OCI-LY3 (cell line): ENCODE results near the gene KCNRG.
"Not testable (repeated sequence)": the region's sequence is repeated elsewhere in the genome, so short reads cannot be mapped to it uniquely, and the experiment has no call there.

Source experiments
- H2AFZ ChIP-seq: fragments of 200-600, 300-600 bp; shearing (Covaris generic); 2 replicates; pipeline ENCODE4 v1.6.0; 2014; ENCODE audit warnings: antibody characterized with exemption, low read depth, low read length
- H3K27ac ChIP-seq: fragments of 200-600, 300-600 bp; sonication (generic); 2 replicates; pipeline ENCODE4 v1.5.1; 2014; ENCODE audit warnings: mild to moderate bottlenecking, low read length, moderate library complexity, mixed read lengths
- H3K27me3 ChIP-seq: fragments of 200-600, 300-600 bp; sonication (generic); 2 replicates; pipeline ENCODE4 v1.6.1; 2014; ENCODE audit warnings: low read depth, low read length, mixed read lengths
- H3K36me3 ChIP-seq: fragments of 200-600, 300-600 bp; sonication (generic); replicated peaks from 2 replicates; pipeline ENCODE3; 2014; ENCODE audit warnings: low read depth, low read length, mixed read lengths
- H3K4me1 ChIP-seq: fragments of 300-600, 200-600 bp; sonication (generic); 2 replicates; pipeline ENCODE4 v1.6.1; 2014; ENCODE audit warnings: low read length, mixed read lengths
- H3K4me2 ChIP-seq: fragments of 200-600, 300-600 bp; sonication (generic); 2 replicates; pipeline ENCODE4 v1.6.1; 2014; ENCODE audit warnings: low read length, mixed read lengths
- H3K4me3 ChIP-seq: fragments of 300-600, 200-600 bp; sonication (generic); 2 replicates; pipeline ENCODE4 v1.5.1; 2014; ENCODE audit warnings: antibody characterized with exemption, mild to moderate bottlenecking, low read length, moderate library complexity
- H3K79me2 ChIP-seq: fragments of 300-600, 200-600 bp; shearing (Covaris generic); 2 replicates; pipeline ENCODE4 v1.6.1; 2014; ENCODE audit warnings: mild to moderate bottlenecking, low read length, mixed read lengths
- H3K9ac ChIP-seq: fragments of 300-600, 200-600 bp; shearing (Covaris generic); 2 replicates; pipeline ENCODE4 v1.6.0; 2014; ENCODE audit warnings: mild to moderate bottlenecking, low read length, moderate library complexity
- H3K9me3 ChIP-seq: fragments of 200-600, 300-600 bp; shearing (Covaris generic); 2 replicates; pipeline ENCODE4 v1.6.1; 2014; ENCODE audit warnings: low read length, mixed read lengths; ENCODE audit not compliant: insufficient read depth
- H4K20me1 ChIP-seq: fragments of 200-600, 300-600 bp; sonication (generic); 2 replicates; pipeline ENCODE4 v1.6.1; 2016; ENCODE audit warnings: low read length, mixed read lengths; ENCODE audit not compliant: insufficient read depth
- EZH2phosphoT487 ChIP-seq: fragments of 200-600 bp; shearing (Covaris generic); IDR thresholded peaks from 2 replicates; pipeline ENCODE4 v1.6.1; 2018; ENCODE audit warnings: antibody characterized with exemption, mixed run types, low read depth
- TF ChIP-seq, protein P1 (sequence below): fragments of 200-600, 300-600 bp; sonication (generic); IDR thresholded peaks from 2 replicates; pipeline ENCODE4 v1.5.1; 2014; ENCODE audit warnings: antibody characterized with exemption, low read length, low read depth

Gene KCNRG

DNA sequence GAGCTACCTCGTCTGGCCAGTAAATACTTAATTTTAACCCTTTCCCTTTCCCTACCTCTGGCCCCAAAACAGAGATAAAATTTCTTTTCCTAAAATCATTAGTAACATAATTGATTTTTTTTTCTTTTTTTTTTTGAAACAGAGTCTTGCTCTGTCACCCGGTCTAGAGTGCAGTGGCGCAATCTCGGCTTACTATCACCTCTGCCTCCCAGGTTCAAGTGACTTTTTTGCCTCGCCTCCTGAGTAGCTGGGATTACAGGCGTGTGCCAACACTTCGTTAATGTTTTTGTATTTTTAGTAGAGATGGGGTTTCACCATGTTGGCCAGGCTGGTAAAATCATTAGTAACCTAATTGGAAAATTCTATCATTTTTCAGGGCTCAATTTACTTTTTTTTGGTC lies 28.8 kb upstream of the KCNRG start:
- Histone ChIP-seq H3K4me3 (no peak overlapping the region), H3K9ac (no peak overlapping the region), H3K27ac (no peak overlapping the region), H4K20me1 (no peaks in the 10 kb centered on the region), H3K9me3 (no peaks in the 10 kb centered on the region), H3K4me2 (no peak overlapping the region), H3K27me3 (no peaks in the 10 kb centered on the region), H2AFZ (no peak overlapping the region), H3K4me1 (peaks cover 15% of the 10 kb centered on the region), H3K79me2 (no peaks in the 10 kb centered on the region), H3K36me3 (no peaks in the 10 kb centered on the region)
- TF ChIP-seq, protein P1, sequence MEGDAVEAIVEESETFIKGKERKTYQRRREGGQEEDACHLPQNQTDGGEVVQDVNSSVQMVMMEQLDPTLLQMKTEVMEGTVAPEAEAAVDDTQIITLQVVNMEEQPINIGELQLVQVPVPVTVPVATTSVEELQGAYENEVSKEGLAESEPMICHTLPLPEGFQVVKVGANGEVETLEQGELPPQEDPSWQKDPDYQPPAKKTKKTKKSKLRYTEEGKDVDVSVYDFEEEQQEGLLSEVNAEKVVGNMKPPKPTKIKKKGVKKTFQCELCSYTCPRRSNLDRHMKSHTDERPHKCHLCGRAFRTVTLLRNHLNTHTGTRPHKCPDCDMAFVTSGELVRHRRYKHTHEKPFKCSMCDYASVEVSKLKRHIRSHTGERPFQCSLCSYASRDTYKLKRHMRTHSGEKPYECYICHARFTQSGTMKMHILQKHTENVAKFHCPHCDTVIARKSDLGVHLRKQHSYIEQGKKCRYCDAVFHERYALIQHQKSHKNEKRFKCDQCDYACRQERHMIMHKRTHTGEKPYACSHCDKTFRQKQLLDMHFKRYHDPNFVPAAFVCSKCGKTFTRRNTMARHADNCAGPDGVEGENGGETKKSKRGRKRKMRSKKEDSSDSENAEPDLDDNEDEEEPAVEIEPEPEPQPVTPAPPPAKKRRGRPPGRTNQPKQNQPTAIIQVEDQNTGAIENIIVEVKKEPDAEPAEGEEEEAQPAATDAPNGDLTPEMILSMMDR: no peak
- no peak for TF ChIP-seq EZH2phosphoT487

DNA sequence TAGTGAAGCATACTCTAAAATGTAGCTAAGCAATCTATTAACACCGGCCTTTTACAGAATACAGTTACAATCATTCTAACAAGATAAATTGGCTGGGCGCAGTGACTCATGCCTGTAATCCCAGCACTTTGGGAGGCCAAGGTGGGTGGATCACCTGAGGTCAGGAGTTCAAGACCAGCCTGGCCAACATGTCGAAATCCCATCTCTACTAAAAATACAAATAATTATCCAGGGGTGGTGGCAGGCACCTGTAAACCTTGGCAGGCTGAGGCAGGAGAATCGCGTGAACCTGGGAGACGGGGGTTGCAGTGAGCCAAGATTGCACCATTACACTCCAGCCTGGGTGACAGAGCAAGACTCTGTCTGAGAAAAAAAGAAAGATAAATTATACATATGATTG lies 24.6 kb upstream of the KCNRG start:
- not testable (repeated sequence) for H3K4me2 ChIP-seq, H4K20me1 ChIP-seq, H3K36me3 ChIP-seq, H2AFZ ChIP-seq, H3K79me2 ChIP-seq, H3K9me3 ChIP-seq, H3K27ac ChIP-seq, H3K9ac ChIP-seq, H3K4me3 ChIP-seq, H3K27me3 ChIP-seq
- H3K4me1 ChIP-seq: peaks cover 20% of the 10 kb centered on the region

DNA sequence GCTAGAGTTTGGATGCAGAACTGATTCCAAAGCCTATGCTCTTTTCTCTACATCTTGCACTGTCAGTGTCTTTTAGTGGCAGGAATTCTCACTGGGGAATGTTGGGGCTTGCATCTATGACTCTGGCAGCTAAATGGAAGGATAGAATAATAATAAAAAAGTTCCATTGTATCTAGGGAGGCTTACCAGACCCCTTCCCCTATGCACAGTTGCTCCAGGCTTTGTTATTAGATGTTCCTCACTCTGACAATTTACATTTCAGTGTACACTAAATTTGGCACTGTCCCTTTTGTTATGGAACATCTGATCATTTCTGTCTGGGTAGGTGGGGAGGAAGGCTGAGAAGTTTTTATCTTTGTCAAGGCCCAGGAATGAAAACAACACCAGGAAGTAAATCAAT lies 22.1 kb upstream of the KCNRG start:
- Histone ChIP-seq H3K4me1 (peaks cover 25% of the 10 kb centered on the region), H2AFZ (no peak overlapping the region), H3K4me3 (no peak overlapping the region), H3K27me3 (no peaks in the 10 kb centered on the region), H3K36me3 (peaks cover under 1% of the 10 kb centered on the region), H3K79me2 (peaks cover 7% of the 10 kb centered on the region), H3K9me3 (no peaks in the 10 kb centered on the region), H3K4me2 (no peak overlapping the region), H3K27ac (no peak overlapping the region), H3K9ac (no peak overlapping the region), H4K20me1 (0 out of 2 replicates have a peak, but pooled peaks cover under 1% of the 10 kb centered on the region)
- TF ChIP-seq EZH2phosphoT487: no peak
- TF ChIP-seq, protein P1: no peak

DNA sequence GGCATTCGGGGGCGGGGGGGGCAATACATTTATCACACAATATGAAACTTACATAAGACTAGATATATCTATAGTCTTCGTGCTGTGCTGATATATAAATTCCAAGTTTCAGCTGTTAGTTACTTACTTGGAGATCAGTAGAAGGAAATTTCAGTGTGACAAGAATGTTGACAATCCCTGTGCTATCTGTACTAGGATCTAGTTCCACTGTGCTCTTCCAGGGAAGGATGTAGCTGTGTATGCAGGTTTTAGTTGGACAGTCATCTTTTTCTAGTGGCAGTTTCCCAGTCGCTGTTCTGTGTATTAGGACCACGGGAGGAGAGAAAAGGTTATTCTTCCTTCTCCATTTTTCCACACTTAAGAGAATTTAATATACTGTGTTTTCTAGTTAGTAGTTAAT lies 21.6 kb upstream of the KCNRG start:
- H2AFZ ChIP-seq: no peak overlapping the region
- H3K27ac ChIP-seq: no peak overlapping the region
- H3K4me3 ChIP-seq: no peak overlapping the region
- H3K27me3 ChIP-seq: no peaks in the 10 kb centered on the region
- no peak overlapping the region for H3K4me2 ChIP-seq
- H3K9ac ChIP-seq: no peak overlapping the region
- H3K79me2 ChIP-seq: peaks cover 13% of the 10 kb centered on the region
- peaks cover 4% of the 10 kb centered on the region for H3K36me3 ChIP-seq
- peaks cover 24% of the 10 kb centered on the region for H3K4me1 ChIP-seq
- H3K9me3 ChIP-seq: no peaks in the 10 kb centered on the region
- no peak for TF ChIP-seq EZH2phosphoT487
- TF ChIP-seq, protein P1: no peak
- 0 out of 2 replicates have a peak, but pooled peaks cover 5% of the 10 kb centered on the region for H4K20me1 ChIP-seq
